HG02981 (cell line): ENCODE results near the gene AKAP6.

Experiments used
- ATAC-seq: cut with Tn5 transposase; IDR thresholded peaks from one replicate; pipeline ENCODE4 v1.9.1; 2021; ENCODE audit warnings: mild to moderate bottlenecking, moderate library complexity; ENCODE audit not compliant: unreplicated experiment

AKAP6 gene

GRCh38 chr14:32330351-32331111 lies 1.4 kb downstream of the AKAP6 start:
- ATAC-seq, result no peak

- ATAC-seq, result no peak
Measured at GRCh38 chr14:32331206-32331605, 2.1 kb downstream of the AKAP6 start.

GRCh38 chr14:32332415-32333316 lies 3.6 kb downstream of the AKAP6 start:
- ATAC-seq, result no peak

GRCh38 chr14:32336702-32337101 lies 7.6 kb downstream of the AKAP6 start:
- no peak for ATAC-seq

GRCh38 chr14:32337759-32338158 lies 8.7 kb downstream of the AKAP6 start:
- ATAC-seq, result no peak

GRCh38 chr14:32339188-32339587 lies 10.1 kb downstream of the AKAP6 start:
- no peak for ATAC-seq

GRCh38 chr14:32341947-32342846 lies 13.1 kb downstream of the AKAP6 start:
- no peak for ATAC-seq

- ATAC-seq, result no peak
Measured at GRCh38 chr14:32342847-32343194, 13.7 kb downstream of the AKAP6 start.

- no peak for ATAC-seq
Measured at GRCh38 chr14:32343926-32344430, 14.9 kb downstream of the AKAP6 start.

- ATAC-seq, result no peak
Measured at GRCh38 chr14:32345311-32345791, 16.3 kb downstream of the AKAP6 start.

GRCh38 chr14:32349322-32349721 lies 20.2 kb downstream of the AKAP6 start:
- no peak for ATAC-seq

GRCh38 chr14:32350020-32350419 lies 20.9 kb downstream of the AKAP6 start:
- ATAC-seq, result peak; percentile 99

- ATAC-seq, result no peak
Measured at GRCh38 chr14:32352631-32353030, 23.5 kb downstream of the AKAP6 start.

GRCh38 chr14:32354716-32355115 lies 25.6 kb downstream of the AKAP6 start:
- no peak for ATAC-seq

- ATAC-seq, result no peak
Measured at GRCh38 chr14:32358781-32359180, 29.7 kb downstream of the AKAP6 start.

- no peak for ATAC-seq
Measured at GRCh38 chr14:32361674-32362073, 32.6 kb downstream of the AKAP6 start.

- no peak for ATAC-seq
Measured at GRCh38 chr14:32363761-32364160, 34.7 kb downstream of the AKAP6 start.

GRCh38 chr14:32364941-32365340 lies 35.8 kb downstream of the AKAP6 start:
- no peak for ATAC-seq

GRCh38 chr14:32366256-32366879 lies 37.3 kb downstream of the AKAP6 start:
- no peak for ATAC-seq

GRCh38 chr14:32366986-32367385 lies 37.9 kb downstream of the AKAP6 start:
- ATAC-seq, result no peak
